GM23338 (cell line): ENCODE measurements around the gene KIF6. TPM values are rescaled to one million over a fixed set of nuclear protein-coding genes. Genes with fewer than 3 reads are reported as not detected.

ENCODE experiments used
- ATAC-seq: fragments of 200-7000 bp; cut with Tn5 transposase; 3 replicates; pipeline ENCODE4 v1.9.1; 2020
- DNase-seq: peaks from one replicate; pipeline ENCODE4 v3.0.0-alpha.2; 2015; ENCODE audit warnings: low spot score
- H2AFZ ChIP-seq: fragments of 200-600 bp; sonication (generic); 2 replicates; pipeline ENCODE4 v1.8.0; 2016; ENCODE audit warnings: antibody characterized with exemption, mild to moderate bottlenecking, moderate library complexity
- H3F3A ChIP-seq: fragments of 200-600 bp; sonication (generic); replicated peaks from 2 replicates; pipeline ENCODE4 v1.8.0; 2017; ENCODE audit warnings: antibody characterized with exemption, mixed run types, low read depth
- H3K27ac ChIP-seq: fragments of 200-600 bp; sonication (generic); 2 replicates; pipeline ENCODE4 v1.6.1; 2016; ENCODE audit warnings: low read depth
- H3K27me3 ChIP-seq: fragments of 200-600 bp; sonication (generic); 2 replicates; pipeline ENCODE4 v1.8.0; 2016; ENCODE audit warnings: mild to moderate bottlenecking, mixed run types, moderate library complexity; ENCODE audit not compliant: insufficient read depth
- H3K36me3 ChIP-seq: fragments of 200-600 bp; sonication (generic); 2 replicates; pipeline ENCODE4 v1.8.0; 2016; ENCODE audit warnings: mild to moderate bottlenecking; ENCODE audit not compliant: insufficient read depth
- H3K4me1 ChIP-seq: fragments of 200-600 bp; sonication (generic); 2 replicates; pipeline ENCODE4 v1.8.0; 2016; ENCODE audit warnings: mild to moderate bottlenecking, moderate library complexity; ENCODE audit not compliant: insufficient read depth
- H3K4me2 ChIP-seq: fragments of 200-600 bp; sonication (generic); 2 replicates; pipeline ENCODE4 v1.7.1; 2017; ENCODE audit warnings: mixed run types
- H3K4me3 ChIP-seq: fragments of 200-600 bp; sonication (generic); 2 replicates; pipeline ENCODE4 v1.6.1; 2016; ENCODE audit warnings: mixed run types
- H3K79me2 ChIP-seq: fragments of 200-600 bp; sonication (generic); replicated peaks from 2 replicates; pipeline ENCODE4 v1.8.0; 2017; ENCODE audit warnings: mild to moderate bottlenecking; ENCODE audit not compliant: insufficient read depth
- H3K9me2 ChIP-seq: fragments of 200-600 bp; sonication (generic); 2 replicates; pipeline ENCODE4 v1.8.0; 2017; ENCODE audit not compliant: insufficient read depth
- H4K20me1 ChIP-seq: fragments of 200-600 bp; sonication (generic); replicated peaks from 2 replicates; pipeline ENCODE4 v1.8.0; 2017; ENCODE audit warnings: mild to moderate bottlenecking; ENCODE audit not compliant: insufficient read depth
- H3K27ac Mint-ChIP-seq: 2 replicates; pipeline ENCODE4 v1.8.0; 2020; ENCODE audit warnings: inconsistent platforms, mild to moderate bottlenecking, moderate library complexity, mixed read lengths
- H3K27me3 Mint-ChIP-seq: 3 replicates; pipeline ENCODE4 v1.8.0; 2022; ENCODE audit warnings: low read depth, mild to moderate bottlenecking, moderate library complexity, mixed read lengths, inconsistent platforms; ENCODE audit not compliant: insufficient read depth, poor library complexity
- H3K36me3 Mint-ChIP-seq: 3 replicates; pipeline ENCODE4 v1.8.0; 2021; ENCODE audit warnings: low read depth, mild to moderate bottlenecking, inconsistent platforms, moderate library complexity, mixed read lengths
- H3K4me1 Mint-ChIP-seq: 3 replicates; pipeline ENCODE4 v1.8.0; 2020; ENCODE audit warnings: mild to moderate bottlenecking, inconsistent platforms, mixed read lengths
- H3K4me3 Mint-ChIP-seq: 3 replicates; pipeline ENCODE4 v1.8.0; 2021; ENCODE audit warnings: moderate library complexity, mild to moderate bottlenecking, inconsistent platforms, mixed read lengths
- H3K9me3 Mint-ChIP-seq: 3 replicates; pipeline ENCODE4 v1.8.0; 2020; ENCODE audit warnings: moderate library complexity, mild to moderate bottlenecking, inconsistent platforms, mixed read lengths
- CREB1 ChIP-seq: fragments of 250-450 bp; sonication (Bioruptor Pico); IDR thresholded peaks from 2 replicates; pipeline ENCODE4 v1.5.0; 2020; ENCODE audit warnings: low read depth, mild to moderate bottlenecking, moderate library complexity
- EZH2 ChIP-seq: fragments of 200-600 bp; sonication (generic); IDR thresholded peaks from one replicate; pipeline ENCODE4 v1.8.0; 2017; ENCODE audit warnings: antibody characterized with exemption, mild to moderate bottlenecking, low read depth; ENCODE audit not compliant: unreplicated experiment
- EZH2phosphoT487 ChIP-seq: fragments of 200-600 bp; sonication (generic); IDR thresholded peaks from one replicate; pipeline ENCODE4 v1.8.1; 2018; ENCODE audit warnings: antibody characterized with exemption; ENCODE audit not compliant: unreplicated experiment
- JUNB ChIP-seq: IDR thresholded peaks from one replicate; pipeline ENCODE4 v1.6.1; 2016; ENCODE audit warnings: antibody characterized with exemption; ENCODE audit not compliant: unreplicated experiment
- NANOG ChIP-seq: IDR thresholded peaks from 2 replicates; pipeline ENCODE4 v1.6.1; 2016; ENCODE audit warnings: antibody characterized with exemption, borderline replicate concordance
- POLR2AphosphoS5 ChIP-seq: IDR thresholded peaks from 2 replicates; pipeline ENCODE4 v1.6.1; 2016; ENCODE audit warnings: antibody characterized with exemption, low read depth
- STAT1 ChIP-seq: IDR thresholded peaks from one replicate; pipeline ENCODE4 v1.6.1; 2016; ENCODE audit warnings: antibody characterized with exemption; ENCODE audit not compliant: unreplicated experiment
- ZNF114 ChIP-seq: fragments of 250-450 bp; sonication (Bioruptor Pico); IDR thresholded peaks from 2 replicates; pipeline ENCODE4 v1.5.0; 2020; ENCODE audit warnings: mild to moderate bottlenecking, moderate library complexity
- ZNF331 ChIP-seq: fragments of 250-450 bp; sonication (Bioruptor Pico); IDR thresholded peaks from 2 replicates; pipeline ENCODE4 v1.5.0; 2020; ENCODE audit warnings: low read depth, mild to moderate bottlenecking, moderate library complexity
- polyA plus RNA-seq: library from polyadenylated mRNA; unstranded; fragments of >200 nt; fragmentation: Nextera tagmentation; extraction: Ambion mirVana; gene quantifications from 2 replicates; pipeline ENCODE4 v1.2.1, GENCODE V29; 2016
- total RNA-seq: library from RNA; depleted of rRNA; stranded (reverse); fragments of >200 nt; shearing (Covaris generic); gene quantifications from 2 replicates; pipeline ENCODE4 v1.2.3, GENCODE V29; 2014
- TF ChIP-seq, protein P1 (sequence below): IDR thresholded peaks from 2 replicates; pipeline ENCODE4 v1.6.1; 2016; ENCODE audit warnings: antibody characterized with exemption
- TF ChIP-seq, protein P2 (sequence below): fragments of 250-450 bp; sonication (Bioruptor Pico); IDR thresholded peaks from 2 replicates; pipeline ENCODE4 v1.5.0; 2020; ENCODE audit warnings: mild to moderate bottlenecking, moderate library complexity
- TF ChIP-seq, protein P3 (sequence below): IDR thresholded peaks from one replicate; pipeline ENCODE4 v1.6.1; 2018; ENCODE audit warnings: antibody characterized with exemption; ENCODE audit not compliant: unreplicated experiment
- TF ChIP-seq, protein P4 (sequence below), 2 experiments: fragments of 200-600 bp in 1 of 2; sonication (generic) in 1 of 2; conservative IDR thresholded peaks; 2 replicates each; pipeline versions ENCODE4 v1.5.1 to v1.6.1; 2016 to 2017; ENCODE audit warnings: antibody characterized with exemption in 2 of 2, low read depth in 2 of 2, mild to moderate bottlenecking in 2 of 2, moderate library complexity in 1 of 2

The KIF6 gene
- total and polyA plus RNA-seq, 2 experiments from 2014 or later, result 0.87 to 1.7 TPM

DNA sequence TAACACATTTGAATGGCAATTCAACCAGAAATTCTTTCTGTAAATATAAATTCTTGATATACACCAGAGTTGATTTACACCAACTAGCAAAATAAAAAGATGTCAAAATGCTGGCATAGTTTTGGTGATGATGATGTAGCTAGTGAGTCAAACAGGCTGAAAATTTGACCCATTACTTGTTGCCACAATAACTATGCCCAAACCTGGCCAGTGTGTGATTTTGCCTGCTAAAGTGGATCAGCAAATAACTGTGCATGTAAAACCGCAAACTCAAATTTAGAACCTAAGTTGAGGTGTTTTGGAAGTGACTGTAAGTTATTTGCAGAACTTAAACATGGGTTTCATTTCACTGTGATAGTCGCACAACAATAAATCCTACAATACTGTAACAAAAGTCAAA is 125.9 kb downstream of the KIF6 start:
- Histone ChIP-seq H2AFZ (no peak overlapping the region), H3K79me2 (no peaks in the 10 kb centered on the region), H3K27ac (no peak overlapping the region), H4K20me1 (no peaks in the 10 kb centered on the region), H3K9me2 (no peaks in the 10 kb centered on the region), H3K4me1 (no peaks in the 10 kb centered on the region), H3K36me3 (no peaks in the 10 kb centered on the region), H3K27me3 (no peaks in the 10 kb centered on the region), H3K4me3 (no peak overlapping the region), H3F3A (no peaks in the 10 kb centered on the region), H3K4me2 (no peak overlapping the region)
- H3K27me3 Mint-ChIP-seq, result peaks cover 1% of the 10 kb centered on the region
- no peaks in the 10 kb centered on the region for H3K36me3 Mint-ChIP-seq
- H3K9me3 Mint-ChIP-seq, result no peaks in the 10 kb centered on the region; the same call in 2 of the 3 replicates
- peaks cover 9% of the 10 kb centered on the region; the same call in 2 of the 3 replicates for H3K4me1 Mint-ChIP-seq
- H3K27ac Mint-ChIP-seq, result no peak overlapping the region
- DNase-seq (no peak), ATAC-seq (no peak)
- no peak overlapping the region for H3K4me3 Mint-ChIP-seq
- no peak for TF ChIP-seq STAT1
- no peak for TF ChIP-seq EZH2phosphoT487
- TF ChIP-seq, protein P1, sequence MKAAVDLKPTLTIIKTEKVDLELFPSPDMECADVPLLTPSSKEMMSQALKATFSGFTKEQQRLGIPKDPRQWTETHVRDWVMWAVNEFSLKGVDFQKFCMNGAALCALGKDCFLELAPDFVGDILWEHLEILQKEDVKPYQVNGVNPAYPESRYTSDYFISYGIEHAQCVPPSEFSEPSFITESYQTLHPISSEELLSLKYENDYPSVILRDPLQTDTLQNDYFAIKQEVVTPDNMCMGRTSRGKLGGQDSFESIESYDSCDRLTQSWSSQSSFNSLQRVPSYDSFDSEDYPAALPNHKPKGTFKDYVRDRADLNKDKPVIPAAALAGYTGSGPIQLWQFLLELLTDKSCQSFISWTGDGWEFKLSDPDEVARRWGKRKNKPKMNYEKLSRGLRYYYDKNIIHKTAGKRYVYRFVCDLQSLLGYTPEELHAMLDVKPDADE, result no peak
- TF ChIP-seq EZH2, result no peak
- TF ChIP-seq, protein P2, sequence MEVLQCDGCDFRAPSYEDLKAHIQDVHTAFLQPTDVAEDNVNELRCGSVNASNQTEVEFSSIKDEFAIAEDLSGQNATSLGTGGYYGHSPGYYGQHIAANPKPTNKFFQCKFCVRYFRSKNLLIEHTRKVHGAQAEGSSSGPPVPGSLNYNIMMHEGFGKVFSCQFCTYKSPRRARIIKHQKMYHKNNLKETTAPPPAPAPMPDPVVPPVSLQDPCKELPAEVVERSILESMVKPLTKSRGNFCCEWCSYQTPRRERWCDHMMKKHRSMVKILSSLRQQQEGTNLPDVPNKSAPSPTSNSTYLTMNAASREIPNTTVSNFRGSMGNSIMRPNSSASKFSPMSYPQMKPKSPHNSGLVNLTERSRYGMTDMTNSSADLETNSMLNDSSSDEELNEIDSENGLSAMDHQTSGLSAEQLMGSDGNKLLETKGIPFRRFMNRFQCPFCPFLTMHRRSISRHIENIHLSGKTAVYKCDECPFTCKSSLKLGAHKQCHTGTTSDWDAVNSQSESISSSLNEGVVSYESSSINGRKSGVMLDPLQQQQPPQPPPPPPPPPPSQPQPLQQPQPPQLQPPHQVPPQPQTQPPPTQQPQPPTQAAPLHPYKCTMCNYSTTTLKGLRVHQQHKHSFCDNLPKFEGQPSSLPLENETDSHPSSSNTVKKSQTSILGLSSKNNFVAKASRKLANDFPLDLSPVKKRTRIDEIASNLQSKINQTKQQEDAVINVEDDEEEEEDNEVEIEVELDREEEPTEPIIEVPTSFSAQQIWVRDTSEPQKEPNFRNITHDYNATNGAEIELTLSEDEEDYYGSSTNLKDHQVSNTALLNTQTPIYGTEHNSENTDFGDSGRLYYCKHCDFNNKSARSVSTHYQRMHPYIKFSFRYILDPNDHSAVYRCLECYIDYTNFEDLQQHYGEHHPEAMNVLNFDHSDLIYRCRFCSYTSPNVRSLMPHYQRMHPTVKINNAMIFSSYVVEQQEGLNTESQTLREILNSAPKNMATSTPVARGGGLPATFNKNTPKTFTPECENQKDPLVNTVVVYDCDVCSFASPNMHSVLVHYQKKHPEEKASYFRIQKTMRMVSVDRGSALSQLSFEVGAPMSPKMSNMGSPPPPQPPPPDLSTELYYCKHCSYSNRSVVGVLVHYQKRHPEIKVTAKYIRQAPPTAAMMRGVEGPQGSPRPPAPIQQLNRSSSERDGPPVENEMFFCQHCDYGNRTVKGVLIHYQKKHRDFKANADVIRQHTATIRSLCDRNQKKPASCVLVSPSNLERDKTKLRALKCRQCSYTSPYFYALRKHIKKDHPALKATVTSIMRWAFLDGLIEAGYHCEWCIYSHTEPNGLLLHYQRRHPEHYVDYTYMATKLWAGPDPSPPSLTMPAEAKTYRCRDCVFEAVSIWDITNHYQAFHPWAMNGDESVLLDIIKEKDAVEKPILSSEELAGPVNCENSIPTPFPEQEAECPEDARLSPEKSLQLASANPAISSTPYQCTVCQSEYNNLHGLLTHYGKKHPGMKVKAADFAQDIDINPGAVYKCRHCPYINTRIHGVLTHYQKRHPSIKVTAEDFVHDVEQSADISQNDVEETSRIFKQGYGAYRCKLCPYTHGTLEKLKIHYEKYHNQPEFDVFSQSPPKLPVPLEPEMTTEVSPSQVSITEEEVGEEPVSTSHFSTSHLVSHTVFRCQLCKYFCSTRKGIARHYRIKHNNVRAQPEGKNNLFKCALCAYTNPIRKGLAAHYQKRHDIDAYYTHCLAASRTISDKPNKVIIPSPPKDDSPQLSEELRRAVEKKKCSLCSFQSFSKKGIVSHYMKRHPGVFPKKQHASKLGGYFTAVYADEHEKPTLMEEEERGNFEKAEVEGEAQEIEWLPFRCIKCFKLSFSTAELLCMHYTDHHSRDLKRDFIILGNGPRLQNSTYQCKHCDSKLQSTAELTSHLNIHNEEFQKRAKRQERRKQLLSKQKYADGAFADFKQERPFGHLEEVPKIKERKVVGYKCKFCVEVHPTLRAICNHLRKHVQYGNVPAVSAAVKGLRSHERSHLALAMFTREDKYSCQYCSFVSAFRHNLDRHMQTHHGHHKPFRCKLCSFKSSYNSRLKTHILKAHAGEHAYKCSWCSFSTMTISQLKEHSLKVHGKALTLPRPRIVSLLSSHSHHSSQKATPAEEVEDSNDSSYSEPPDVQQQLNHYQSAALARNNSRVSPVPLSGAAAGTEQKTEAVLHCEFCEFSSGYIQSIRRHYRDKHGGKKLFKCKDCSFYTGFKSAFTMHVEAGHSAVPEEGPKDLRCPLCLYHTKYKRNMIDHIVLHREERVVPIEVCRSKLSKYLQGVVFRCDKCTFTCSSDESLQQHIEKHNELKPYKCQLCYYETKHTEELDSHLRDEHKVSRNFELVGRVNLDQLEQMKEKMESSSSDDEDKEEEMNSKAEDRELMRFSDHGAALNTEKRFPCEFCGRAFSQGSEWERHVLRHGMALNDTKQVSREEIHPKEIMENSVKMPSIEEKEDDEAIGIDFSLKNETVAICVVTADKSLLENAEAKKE (CRISPR knock-in tag), result no peak
- TF ChIP-seq POLR2AphosphoS5, result no peak
- no peak for TF ChIP-seq NANOG
- TF ChIP-seq JUNB, result no peak
- TF ChIP-seq ZNF114 (CRISPR knock-in tag), result no peak
- no peak for TF ChIP-seq CREB1 (CRISPR knock-in tag)
- no peak for TF ChIP-seq ZNF331 (CRISPR knock-in tag)
- TF ChIP-seq, protein P3, sequence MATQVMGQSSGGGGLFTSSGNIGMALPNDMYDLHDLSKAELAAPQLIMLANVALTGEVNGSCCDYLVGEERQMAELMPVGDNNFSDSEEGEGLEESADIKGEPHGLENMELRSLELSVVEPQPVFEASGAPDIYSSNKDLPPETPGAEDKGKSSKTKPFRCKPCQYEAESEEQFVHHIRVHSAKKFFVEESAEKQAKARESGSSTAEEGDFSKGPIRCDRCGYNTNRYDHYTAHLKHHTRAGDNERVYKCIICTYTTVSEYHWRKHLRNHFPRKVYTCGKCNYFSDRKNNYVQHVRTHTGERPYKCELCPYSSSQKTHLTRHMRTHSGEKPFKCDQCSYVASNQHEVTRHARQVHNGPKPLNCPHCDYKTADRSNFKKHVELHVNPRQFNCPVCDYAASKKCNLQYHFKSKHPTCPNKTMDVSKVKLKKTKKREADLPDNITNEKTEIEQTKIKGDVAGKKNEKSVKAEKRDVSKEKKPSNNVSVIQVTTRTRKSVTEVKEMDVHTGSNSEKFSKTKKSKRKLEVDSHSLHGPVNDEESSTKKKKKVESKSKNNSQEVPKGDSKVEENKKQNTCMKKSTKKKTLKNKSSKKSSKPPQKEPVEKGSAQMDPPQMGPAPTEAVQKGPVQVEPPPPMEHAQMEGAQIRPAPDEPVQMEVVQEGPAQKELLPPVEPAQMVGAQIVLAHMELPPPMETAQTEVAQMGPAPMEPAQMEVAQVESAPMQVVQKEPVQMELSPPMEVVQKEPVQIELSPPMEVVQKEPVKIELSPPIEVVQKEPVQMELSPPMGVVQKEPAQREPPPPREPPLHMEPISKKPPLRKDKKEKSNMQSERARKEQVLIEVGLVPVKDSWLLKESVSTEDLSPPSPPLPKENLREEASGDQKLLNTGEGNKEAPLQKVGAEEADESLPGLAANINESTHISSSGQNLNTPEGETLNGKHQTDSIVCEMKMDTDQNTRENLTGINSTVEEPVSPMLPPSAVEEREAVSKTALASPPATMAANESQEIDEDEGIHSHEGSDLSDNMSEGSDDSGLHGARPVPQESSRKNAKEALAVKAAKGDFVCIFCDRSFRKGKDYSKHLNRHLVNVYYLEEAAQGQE, result no peak
- TF ChIP-seq, protein P4, sequence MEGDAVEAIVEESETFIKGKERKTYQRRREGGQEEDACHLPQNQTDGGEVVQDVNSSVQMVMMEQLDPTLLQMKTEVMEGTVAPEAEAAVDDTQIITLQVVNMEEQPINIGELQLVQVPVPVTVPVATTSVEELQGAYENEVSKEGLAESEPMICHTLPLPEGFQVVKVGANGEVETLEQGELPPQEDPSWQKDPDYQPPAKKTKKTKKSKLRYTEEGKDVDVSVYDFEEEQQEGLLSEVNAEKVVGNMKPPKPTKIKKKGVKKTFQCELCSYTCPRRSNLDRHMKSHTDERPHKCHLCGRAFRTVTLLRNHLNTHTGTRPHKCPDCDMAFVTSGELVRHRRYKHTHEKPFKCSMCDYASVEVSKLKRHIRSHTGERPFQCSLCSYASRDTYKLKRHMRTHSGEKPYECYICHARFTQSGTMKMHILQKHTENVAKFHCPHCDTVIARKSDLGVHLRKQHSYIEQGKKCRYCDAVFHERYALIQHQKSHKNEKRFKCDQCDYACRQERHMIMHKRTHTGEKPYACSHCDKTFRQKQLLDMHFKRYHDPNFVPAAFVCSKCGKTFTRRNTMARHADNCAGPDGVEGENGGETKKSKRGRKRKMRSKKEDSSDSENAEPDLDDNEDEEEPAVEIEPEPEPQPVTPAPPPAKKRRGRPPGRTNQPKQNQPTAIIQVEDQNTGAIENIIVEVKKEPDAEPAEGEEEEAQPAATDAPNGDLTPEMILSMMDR (conservative IDR thresholded peaks at IDR 0.05; ENCODE audit: low read depth in 2 of 2), result no peak
